GM23338 (cell line): Measurements from ENCODE around the gene ILKAP. TPM values are rescaled to one million over a fixed set of nuclear protein-coding genes. Genes with fewer than 3 reads are reported as not detected.

Source experiments
- ATAC-seq: fragments of 200-7000 bp; cut with Tn5 transposase; 3 replicates; pipeline ENCODE4 v1.9.1; 2020
- DNase-seq: peaks from one replicate; pipeline ENCODE4 v3.0.0-alpha.2; 2015; ENCODE audit warnings: low spot score
- H2AFZ ChIP-seq: fragments of 200-600 bp; sonication (generic); 2 replicates; pipeline ENCODE4 v1.8.0; 2016; ENCODE audit warnings: antibody characterized with exemption, mild to moderate bottlenecking, moderate library complexity
- H3F3A ChIP-seq: fragments of 200-600 bp; sonication (generic); replicated peaks from 2 replicates; pipeline ENCODE4 v1.8.0; 2017; ENCODE audit warnings: antibody characterized with exemption, mixed run types, low read depth
- H3K27ac ChIP-seq: fragments of 200-600 bp; sonication (generic); 2 replicates; pipeline ENCODE4 v1.6.1; 2016; ENCODE audit warnings: low read depth
- H3K27me3 ChIP-seq: fragments of 200-600 bp; sonication (generic); 2 replicates; pipeline ENCODE4 v1.8.0; 2016; ENCODE audit warnings: mild to moderate bottlenecking, mixed run types, moderate library complexity; ENCODE audit not compliant: insufficient read depth
- H3K36me3 ChIP-seq: fragments of 200-600 bp; sonication (generic); 2 replicates; pipeline ENCODE4 v1.8.0; 2016; ENCODE audit warnings: mild to moderate bottlenecking; ENCODE audit not compliant: insufficient read depth
- H3K4me1 ChIP-seq: fragments of 200-600 bp; sonication (generic); 2 replicates; pipeline ENCODE4 v1.8.0; 2016; ENCODE audit warnings: mild to moderate bottlenecking, moderate library complexity; ENCODE audit not compliant: insufficient read depth
- H3K4me2 ChIP-seq: fragments of 200-600 bp; sonication (generic); 2 replicates; pipeline ENCODE4 v1.7.1; 2017; ENCODE audit warnings: mixed run types
- H3K4me3 ChIP-seq: fragments of 200-600 bp; sonication (generic); 2 replicates; pipeline ENCODE4 v1.6.1; 2016; ENCODE audit warnings: mixed run types
- H3K79me2 ChIP-seq: fragments of 200-600 bp; sonication (generic); replicated peaks from 2 replicates; pipeline ENCODE4 v1.8.0; 2017; ENCODE audit warnings: mild to moderate bottlenecking; ENCODE audit not compliant: insufficient read depth
- H3K9me2 ChIP-seq: fragments of 200-600 bp; sonication (generic); 2 replicates; pipeline ENCODE4 v1.8.0; 2017; ENCODE audit not compliant: insufficient read depth
- H4K20me1 ChIP-seq: fragments of 200-600 bp; sonication (generic); replicated peaks from 2 replicates; pipeline ENCODE4 v1.8.0; 2017; ENCODE audit warnings: mild to moderate bottlenecking; ENCODE audit not compliant: insufficient read depth
- H3K27ac Mint-ChIP-seq: 2 replicates; pipeline ENCODE4 v1.8.0; 2020; ENCODE audit warnings: inconsistent platforms, mild to moderate bottlenecking, moderate library complexity, mixed read lengths
- H3K27me3 Mint-ChIP-seq: 3 replicates; pipeline ENCODE4 v1.8.0; 2022; ENCODE audit warnings: low read depth, mild to moderate bottlenecking, moderate library complexity, mixed read lengths, inconsistent platforms; ENCODE audit not compliant: insufficient read depth, poor library complexity
- H3K36me3 Mint-ChIP-seq: 3 replicates; pipeline ENCODE4 v1.8.0; 2021; ENCODE audit warnings: low read depth, mild to moderate bottlenecking, inconsistent platforms, moderate library complexity, mixed read lengths
- H3K4me1 Mint-ChIP-seq: 3 replicates; pipeline ENCODE4 v1.8.0; 2020; ENCODE audit warnings: mild to moderate bottlenecking, inconsistent platforms, mixed read lengths
- H3K4me3 Mint-ChIP-seq: 3 replicates; pipeline ENCODE4 v1.8.0; 2021; ENCODE audit warnings: moderate library complexity, mild to moderate bottlenecking, inconsistent platforms, mixed read lengths
- H3K9me3 Mint-ChIP-seq: 3 replicates; pipeline ENCODE4 v1.8.0; 2020; ENCODE audit warnings: moderate library complexity, mild to moderate bottlenecking, inconsistent platforms, mixed read lengths
- CTCF ChIP-seq, 2 experiments: fragments of 200-600 bp in 1 of 2; sonication (generic) in 1 of 2; conservative IDR thresholded peaks; 2 replicates each; pipeline versions ENCODE4 v1.5.1 to v1.6.1; 2016 to 2017; ENCODE audit warnings: antibody characterized with exemption in 2 of 2, low read depth in 2 of 2, mild to moderate bottlenecking in 2 of 2, moderate library complexity in 1 of 2
- JUNB ChIP-seq: IDR thresholded peaks from one replicate; pipeline ENCODE4 v1.6.1; 2016; ENCODE audit warnings: antibody characterized with exemption; ENCODE audit not compliant: unreplicated experiment
- NANOG ChIP-seq: IDR thresholded peaks from 2 replicates; pipeline ENCODE4 v1.6.1; 2016; ENCODE audit warnings: antibody characterized with exemption, borderline replicate concordance
- POLR2AphosphoS5 ChIP-seq: IDR thresholded peaks from 2 replicates; pipeline ENCODE4 v1.6.1; 2016; ENCODE audit warnings: antibody characterized with exemption, low read depth
- STAT1 ChIP-seq: IDR thresholded peaks from one replicate; pipeline ENCODE4 v1.6.1; 2016; ENCODE audit warnings: antibody characterized with exemption; ENCODE audit not compliant: unreplicated experiment
- ZNF462 ChIP-seq: fragments of 250-450 bp; sonication (Bioruptor Pico); IDR thresholded peaks from 2 replicates; pipeline ENCODE4 v1.5.0; 2020; ENCODE audit warnings: mild to moderate bottlenecking, moderate library complexity
- polyA plus RNA-seq: library from polyadenylated mRNA; unstranded; fragments of >200 nt; fragmentation: Nextera tagmentation; extraction: Ambion mirVana; gene quantifications from 2 replicates; pipeline ENCODE4 v1.2.1, GENCODE V29; 2016
- total RNA-seq: library from RNA; depleted of rRNA; stranded (reverse); fragments of >200 nt; shearing (Covaris generic); gene quantifications from 2 replicates; pipeline ENCODE4 v1.2.3, GENCODE V29; 2014

ILKAP gene
- total and polyA plus RNA-seq, 2 experiments from 2014 or later = 17.0 to 35.9 TPM

GRCh38 chr2:238167344-238167715 lies 36.2 kb downstream of the ILKAP start:
- H4K20me1 ChIP-seq = no peaks in the 10 kb centered on the region
- peaks cover 22% of the 10 kb centered on the region; the same call in 2 of the 3 replicates for H3K36me3 Mint-ChIP-seq
- no peaks in the 10 kb centered on the region for H3K36me3 ChIP-seq
- no peaks in the 10 kb centered on the region for H3K9me3 Mint-ChIP-seq
- TF ChIP-seq NANOG = no peak
- TF ChIP-seq POLR2AphosphoS5 = no peak
- H3K27me3 Mint-ChIP-seq = peaks cover 24% of the 10 kb centered on the region
- no peaks in the 10 kb centered on the region for H3K4me1 Mint-ChIP-seq
- no peaks in the 10 kb centered on the region for H3F3A ChIP-seq
- H3K4me2 ChIP-seq = no peak overlapping the region
- H3K4me3 Mint-ChIP-seq = no peak overlapping the region
- H3K79me2 ChIP-seq = no peaks in the 10 kb centered on the region
- H3K4me1 ChIP-seq = no peaks in the 10 kb centered on the region
- peak overlapping the region; percentile 88; the same call in 1 of the 2 replicates for H3K27ac Mint-ChIP-seq
- no peaks in the 10 kb centered on the region for H3K9me2 ChIP-seq
- no peak overlapping the region for H3K27ac ChIP-seq
- no peak for DNase-seq
- no peak for ATAC-seq
- peaks cover 30% of the 10 kb centered on the region for H3K27me3 ChIP-seq
- no peak overlapping the region for H3K4me3 ChIP-seq
- H2AFZ ChIP-seq = no peak overlapping the region

- H3K79me2 ChIP-seq = no peaks in the 10 kb centered on the region
- ATAC-seq (no peak), DNase-seq (no peak)
- no peaks in the 10 kb centered on the region for H3F3A ChIP-seq
- H3K36me3 Mint-ChIP-seq = peaks cover 16% of the 10 kb centered on the region; the same call in 2 of the 3 replicates
- no peaks in the 10 kb centered on the region for H4K20me1 ChIP-seq
- H3K9me3 Mint-ChIP-seq = no peaks in the 10 kb centered on the region
- H3K4me3 Mint-ChIP-seq = no peak overlapping the region
- H3K4me1 ChIP-seq = no peaks in the 10 kb centered on the region
- H3K4me1 Mint-ChIP-seq = no peaks in the 10 kb centered on the region
- H3K4me3 ChIP-seq = no peak overlapping the region
- H3K4me2 ChIP-seq = no peak overlapping the region
- H3K27me3 Mint-ChIP-seq = peaks cover 28% of the 10 kb centered on the region
- H3K9me2 ChIP-seq = no peaks in the 10 kb centered on the region
- peaks cover 33% of the 10 kb centered on the region for H3K27me3 ChIP-seq
- H3K27ac Mint-ChIP-seq = no peak overlapping the region
- H2AFZ ChIP-seq = no peak overlapping the region
- TF ChIP-seq CTCF (conservative IDR thresholded peaks at IDR 0.05; ENCODE audit: low read depth in 2 of 2) (no peak), JUNB (no peak)
- H3K36me3 ChIP-seq = no peaks in the 10 kb centered on the region
- H3K27ac ChIP-seq = no peak overlapping the region
Measured at GRCh38 chr2:238166391-238167343, 36.8 kb downstream of the ILKAP start.

- no peak for ATAC-seq
- H3K9me3 Mint-ChIP-seq = no peaks in the 10 kb centered on the region
- TF ChIP-seq STAT1 (no peak), JUNB (no peak), ZNF462 (CRISPR knock-in tag) (no peak)
Measured at GRCh38 chr2:238165288-238165921, 38.1 kb downstream of the ILKAP start.

More at GRCh38 chr2:238165288-238165921, 38.1 kb downstream of the ILKAP start:
- peaks cover 33% of the 10 kb centered on the region for H3K27me3 ChIP-seq
- no peaks in the 10 kb centered on the region for H3K36me3 ChIP-seq
- no peaks in the 10 kb centered on the region for H3F3A ChIP-seq
- peaks cover 38% of the 10 kb centered on the region for H3K27me3 Mint-ChIP-seq
- H3K9me2 ChIP-seq = no peaks in the 10 kb centered on the region
- H3K4me1 Mint-ChIP-seq = peaks cover 3% of the 10 kb centered on the region; the same call in 2 of the 3 replicates
- H3K79me2 ChIP-seq = no peaks in the 10 kb centered on the region
- H3K4me1 ChIP-seq = peaks cover under 1% of the 10 kb centered on the region; the same call in 1 of the 2 replicates
- no peak overlapping the region for H3K27ac ChIP-seq
- H3K4me3 ChIP-seq = no peak overlapping the region
- no peak overlapping the region for H2AFZ ChIP-seq
- peak overlapping the region; percentile 51; the same call in 2 of the 3 replicates for H3K4me3 Mint-ChIP-seq
- no peak overlapping the region for H3K27ac Mint-ChIP-seq
- DNase-seq = no peak
- peaks cover 9% of the 10 kb centered on the region; the same call in 2 of the 3 replicates for H3K36me3 Mint-ChIP-seq
- no peaks in the 10 kb centered on the region for H4K20me1 ChIP-seq
- no peak overlapping the region for H3K4me2 ChIP-seq
